ENCODE results near the gene TBC1D22A.

GRCh38 chr22:46796566-46797195 lies 34.2 kb downstream of the TBC1D22A start:
- TF ChIP-seq CTCF (IDR thresholded peaks at IDR 0.05), result no peak
- TF ChIP-seq POLR2A (IDR thresholded peaks at IDR 0.05), result no peak
- no peak for TF ChIP-seq EP300 (IDR thresholded peaks at IDR 0.05)
- no peak for TF ChIP-seq POLR2AphosphoS5 (IDR thresholded peaks at IDR 0.05)
